Esophagus muscularis mucosa (tissue), 4 donors: Measurements from ENCODE around the gene KLHL25.
A peak's percentile ranks its signal among the peaks of the same experiment; 100 is the strongest.

ENCODE experiments used
- CTCF ChIP-seq, 3 experiments: fragments of 200-600 bp in 2 of 3; fragments of 450-650 bp in 1 of 3; sonication (generic) in 2 of 3; IDR thresholded peaks; one replicate each; pipeline ENCODE4 v1.5.1; 2017 to 2019; ENCODE audit warnings: antibody characterized with exemption in 3 of 3, mild to moderate bottlenecking in 2 of 3, moderate library complexity in 1 of 3
- EP300 ChIP-seq: sonication (generic); formaldehyde crosslinking; IDR thresholded peaks from one replicate; pipeline ENCODE4 v1.6.1; 2017; ENCODE audit warnings: antibody characterized with exemption
- POLR2A ChIP-seq: fragments of 450-650 bp; IDR thresholded peaks from one replicate; pipeline ENCODE4 v1.6.1; 2017; ENCODE audit warnings: antibody characterized with exemption, moderate library complexity, mild to moderate bottlenecking, low read depth
- POLR2AphosphoS5 ChIP-seq, 2 donors: sonication (generic); formaldehyde crosslinking; IDR thresholded peaks; one replicate each; pipeline ENCODE4 v1.6.1; 2017; ENCODE audit warnings: antibody characterized with exemption in 2 of 2

GRCh38 chr15:85763157-85763556 is 31.6 kb downstream of the KLHL25 start:
- TF ChIP-seq CTCF (IDR thresholded peaks at IDR 0.05) (no peak), POLR2AphosphoS5 (IDR thresholded peaks at IDR 0.05) (peak in 1 of 2 donors; percentile 11), POLR2A (no peak), EP300 (no peak)
